Measurements from ENCODE around the gene ERF. TPM values are rescaled to one million over a fixed set of nuclear protein-coding genes. Genes with fewer than 3 reads are reported as not detected.

The ERF gene
- polyA plus RNA-seq, 2 of the 4 experiments (the other 2 are of a cell fraction), result 103 to 120 TPM

DNA sequence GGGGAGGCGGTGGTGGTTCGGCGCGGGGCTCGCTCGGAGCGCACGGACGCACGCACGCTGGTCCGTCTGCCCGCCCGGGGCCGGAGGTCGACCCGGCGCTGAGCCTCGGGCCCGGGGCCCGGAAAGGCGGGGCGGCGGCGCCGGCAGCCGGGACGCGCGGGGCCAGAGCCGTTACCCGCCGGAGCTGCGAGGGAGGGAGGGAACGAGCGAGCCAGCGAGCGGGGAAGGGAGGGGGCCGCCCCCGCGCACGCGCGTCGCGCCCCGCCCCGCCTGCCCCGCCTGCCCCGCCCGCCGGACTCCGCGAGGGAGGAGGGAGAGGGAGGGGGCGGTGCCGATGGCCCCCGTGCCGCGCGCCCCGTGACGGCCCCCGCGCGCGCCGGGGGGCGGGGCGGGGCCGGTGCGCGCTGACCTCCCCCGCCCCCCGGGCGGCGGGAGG is 29.2 kb upstream of the ERF start (continued):
- TF ChIP-seq, protein P1, sequence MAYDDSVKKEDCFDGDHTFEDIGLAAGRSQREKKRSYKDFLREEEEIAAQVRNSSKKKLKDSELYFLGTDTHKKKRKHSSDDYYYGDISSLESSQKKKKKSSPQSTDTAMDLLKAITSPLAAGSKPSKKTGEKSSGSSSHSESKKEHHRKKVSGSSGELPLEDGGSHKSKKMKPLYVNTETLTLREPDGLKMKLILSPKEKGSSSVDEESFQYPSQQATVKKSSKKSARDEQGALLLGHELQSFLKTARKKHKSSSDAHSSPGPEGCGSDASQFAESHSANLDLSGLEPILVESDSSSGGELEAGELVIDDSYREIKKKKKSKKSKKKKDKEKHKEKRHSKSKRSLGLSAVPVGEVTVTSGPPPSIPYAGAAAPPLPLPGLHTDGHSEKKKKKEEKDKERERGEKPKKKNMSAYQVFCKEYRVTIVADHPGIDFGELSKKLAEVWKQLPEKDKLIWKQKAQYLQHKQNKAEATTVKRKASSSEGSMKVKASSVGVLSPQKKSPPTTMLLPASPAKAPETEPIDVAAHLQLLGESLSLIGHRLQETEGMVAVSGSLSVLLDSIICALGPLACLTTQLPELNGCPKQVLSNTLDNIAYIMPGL (CRISPR knock-in tag; IDR thresholded peaks at IDR 0.05; ENCODE audit: borderline replicate concordance), result no peak
- no peak for TF ChIP-seq HEYL (CRISPR knock-in tag; IDR thresholded peaks at IDR 0.05)
- TF ChIP-seq EP300 (IDR thresholded peaks at IDR 0.05), result peak in 1 of 2 experiments; percentile 61; a peak in 1 of 5 replicates
- TF ChIP-seq, protein P2, sequence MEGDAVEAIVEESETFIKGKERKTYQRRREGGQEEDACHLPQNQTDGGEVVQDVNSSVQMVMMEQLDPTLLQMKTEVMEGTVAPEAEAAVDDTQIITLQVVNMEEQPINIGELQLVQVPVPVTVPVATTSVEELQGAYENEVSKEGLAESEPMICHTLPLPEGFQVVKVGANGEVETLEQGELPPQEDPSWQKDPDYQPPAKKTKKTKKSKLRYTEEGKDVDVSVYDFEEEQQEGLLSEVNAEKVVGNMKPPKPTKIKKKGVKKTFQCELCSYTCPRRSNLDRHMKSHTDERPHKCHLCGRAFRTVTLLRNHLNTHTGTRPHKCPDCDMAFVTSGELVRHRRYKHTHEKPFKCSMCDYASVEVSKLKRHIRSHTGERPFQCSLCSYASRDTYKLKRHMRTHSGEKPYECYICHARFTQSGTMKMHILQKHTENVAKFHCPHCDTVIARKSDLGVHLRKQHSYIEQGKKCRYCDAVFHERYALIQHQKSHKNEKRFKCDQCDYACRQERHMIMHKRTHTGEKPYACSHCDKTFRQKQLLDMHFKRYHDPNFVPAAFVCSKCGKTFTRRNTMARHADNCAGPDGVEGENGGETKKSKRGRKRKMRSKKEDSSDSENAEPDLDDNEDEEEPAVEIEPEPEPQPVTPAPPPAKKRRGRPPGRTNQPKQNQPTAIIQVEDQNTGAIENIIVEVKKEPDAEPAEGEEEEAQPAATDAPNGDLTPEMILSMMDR (IDR thresholded peaks at IDR 0.05), result no peak
- TF ChIP-seq KDM5A (IDR thresholded peaks at IDR 0.05), result no peak
- peak; percentile 92 to 99 for TF ChIP-seq JUN (IDR thresholded peaks at IDR 0.05)
- TF ChIP-seq NFE2L2 (conservative IDR thresholded peaks at IDR 0.05; ENCODE audit: low read length), result no peak
- no peak for TF ChIP-seq SREBF2 (IDR thresholded peaks at IDR 0.05)
- no peak for TF ChIP-seq RCOR1 (IDR thresholded peaks at IDR 0.05; ENCODE audit: low read depth, low read length)
- no peak for TF ChIP-seq NR3C1 (IDR thresholded peaks at IDR 0.05)
- TF ChIP-seq, protein P3, sequence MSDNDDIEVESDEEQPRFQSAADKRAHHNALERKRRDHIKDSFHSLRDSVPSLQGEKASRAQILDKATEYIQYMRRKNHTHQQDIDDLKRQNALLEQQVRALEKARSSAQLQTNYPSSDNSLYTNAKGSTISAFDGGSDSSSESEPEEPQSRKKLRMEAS (IDR thresholded peaks at IDR 0.05), result 0 out of 2 replicates have a peak, but pooled peaks have one; percentile 20
- TF ChIP-seq ZSCAN20 (CRISPR knock-in tag; IDR thresholded peaks at IDR 0.05), result no peak
- TF ChIP-seq, protein P4, sequence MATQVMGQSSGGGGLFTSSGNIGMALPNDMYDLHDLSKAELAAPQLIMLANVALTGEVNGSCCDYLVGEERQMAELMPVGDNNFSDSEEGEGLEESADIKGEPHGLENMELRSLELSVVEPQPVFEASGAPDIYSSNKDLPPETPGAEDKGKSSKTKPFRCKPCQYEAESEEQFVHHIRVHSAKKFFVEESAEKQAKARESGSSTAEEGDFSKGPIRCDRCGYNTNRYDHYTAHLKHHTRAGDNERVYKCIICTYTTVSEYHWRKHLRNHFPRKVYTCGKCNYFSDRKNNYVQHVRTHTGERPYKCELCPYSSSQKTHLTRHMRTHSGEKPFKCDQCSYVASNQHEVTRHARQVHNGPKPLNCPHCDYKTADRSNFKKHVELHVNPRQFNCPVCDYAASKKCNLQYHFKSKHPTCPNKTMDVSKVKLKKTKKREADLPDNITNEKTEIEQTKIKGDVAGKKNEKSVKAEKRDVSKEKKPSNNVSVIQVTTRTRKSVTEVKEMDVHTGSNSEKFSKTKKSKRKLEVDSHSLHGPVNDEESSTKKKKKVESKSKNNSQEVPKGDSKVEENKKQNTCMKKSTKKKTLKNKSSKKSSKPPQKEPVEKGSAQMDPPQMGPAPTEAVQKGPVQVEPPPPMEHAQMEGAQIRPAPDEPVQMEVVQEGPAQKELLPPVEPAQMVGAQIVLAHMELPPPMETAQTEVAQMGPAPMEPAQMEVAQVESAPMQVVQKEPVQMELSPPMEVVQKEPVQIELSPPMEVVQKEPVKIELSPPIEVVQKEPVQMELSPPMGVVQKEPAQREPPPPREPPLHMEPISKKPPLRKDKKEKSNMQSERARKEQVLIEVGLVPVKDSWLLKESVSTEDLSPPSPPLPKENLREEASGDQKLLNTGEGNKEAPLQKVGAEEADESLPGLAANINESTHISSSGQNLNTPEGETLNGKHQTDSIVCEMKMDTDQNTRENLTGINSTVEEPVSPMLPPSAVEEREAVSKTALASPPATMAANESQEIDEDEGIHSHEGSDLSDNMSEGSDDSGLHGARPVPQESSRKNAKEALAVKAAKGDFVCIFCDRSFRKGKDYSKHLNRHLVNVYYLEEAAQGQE (IDR thresholded peaks at IDR 0.05), result no peak
- TF ChIP-seq CBX8 (IDR thresholded peaks at IDR 0.05), result no peak
- TF ChIP-seq FOSL2 (IDR thresholded peaks at IDR 0.05), result no peak
- TF ChIP-seq FOSL2 (CRISPR knock-in tag; IDR thresholded peaks at IDR 0.05), result no peak

GRCh38 chr19:42283188-42284065 is 28.5 kb upstream of the ERF start:
- POLR2A ChIA-PET, result interaction anchor here (0.6 to 5.6 kb wide), 3 partner anchors 19 to 139 kb away, joined by 4 to 56 read pairs (median 13); partner anchors contain the start of genes GSK3A and PAFAH1B3
- CTCF ChIA-PET, result interaction anchor here (0.8 to 23.7 kb wide), 9 partner anchors 9 to 158 kb away, joined by 3 to 616 read pairs (median 67); partner anchors contain the start of genes CIC, GSK3A, PAFAH1B3 and PRR19
- Histone ChIP-seq H3K4me3 (peak overlapping the region; percentile 76), H3K27ac (peak overlapping the region; percentile 94 to 98), H3K4me1 (peaks cover 60% of the 10 kb centered on the region), H3K4me2 (peak overlapping the region; percentile 100), H3K9me3 (no peaks in the 10 kb centered on the region)
- DNase-seq (ENCODE audit: low read depth in 1 of 2, low spot score in 1 of 2), result peak; percentile 97 to 99
- ATAC-seq, result peak; percentile 31 to 56
- WGBS (ENCODE audit: missing lambda C conversion rate), result 7% methylated on average over 49 of the region's 74 CpGs
- peak; percentile 46 for FAIRE-seq
- TF ChIP-seq, protein P3 (IDR thresholded peaks at IDR 0.05), result peak; percentile 77
- 0 out of 2 replicates have a peak, but pooled peaks have one; percentile 6 for TF ChIP-seq MAZ (IDR thresholded peaks at IDR 0.05; ENCODE audit: borderline replicate concordance, low read depth, low read length)
- TF ChIP-seq, protein P1 (CRISPR knock-in tag; IDR thresholded peaks at IDR 0.05; ENCODE audit: borderline replicate concordance), result no peak
- peak; percentile 68 for TF ChIP-seq TFCP2L1 (CRISPR knock-in tag; IDR thresholded peaks at IDR 0.05)
- peak; percentile 35; the same call in 1 of the 2 replicates for TF ChIP-seq POLR2A (IDR thresholded peaks at IDR 0.05; ENCODE audit: low read length)
- peak; percentile 24; the same call in 1 of the 2 replicates for TF ChIP-seq HOXB5 (CRISPR knock-in tag; IDR thresholded peaks at IDR 0.05)
- 0 out of 2 replicates have a peak, but pooled peaks have one; percentile 47 for TF ChIP-seq PBX3 (IDR thresholded peaks at IDR 0.05)
- TF ChIP-seq TP53 (CRISPR knock-in tag; IDR thresholded peaks at IDR 0.05), result 0 out of 2 replicates have a peak, but pooled peaks have one; percentile 36
- TF ChIP-seq, protein P5, sequence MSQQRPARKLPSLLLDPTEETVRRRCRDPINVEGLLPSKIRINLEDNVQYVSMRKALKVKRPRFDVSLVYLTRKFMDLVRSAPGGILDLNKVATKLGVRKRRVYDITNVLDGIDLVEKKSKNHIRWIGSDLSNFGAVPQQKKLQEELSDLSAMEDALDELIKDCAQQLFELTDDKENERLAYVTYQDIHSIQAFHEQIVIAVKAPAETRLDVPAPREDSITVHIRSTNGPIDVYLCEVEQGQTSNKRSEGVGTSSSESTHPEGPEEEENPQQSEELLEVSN (IDR thresholded peaks at IDR 0.05; ENCODE audit: borderline replicate concordance, low read depth), result 0 out of 2 replicates have a peak, but pooled peaks have one; percentile 38

Data from A549 (cell line).